ENCODE measurements around the gene RREB1. TPM values are rescaled to one million over a fixed set of nuclear protein-coding genes. Genes with fewer than 3 reads are reported as not detected.

The RREB1 gene
- total and polyA plus RNA-seq, 2 experiments from 2014 or later: 8.5 to 25.5 TPM

DNA sequence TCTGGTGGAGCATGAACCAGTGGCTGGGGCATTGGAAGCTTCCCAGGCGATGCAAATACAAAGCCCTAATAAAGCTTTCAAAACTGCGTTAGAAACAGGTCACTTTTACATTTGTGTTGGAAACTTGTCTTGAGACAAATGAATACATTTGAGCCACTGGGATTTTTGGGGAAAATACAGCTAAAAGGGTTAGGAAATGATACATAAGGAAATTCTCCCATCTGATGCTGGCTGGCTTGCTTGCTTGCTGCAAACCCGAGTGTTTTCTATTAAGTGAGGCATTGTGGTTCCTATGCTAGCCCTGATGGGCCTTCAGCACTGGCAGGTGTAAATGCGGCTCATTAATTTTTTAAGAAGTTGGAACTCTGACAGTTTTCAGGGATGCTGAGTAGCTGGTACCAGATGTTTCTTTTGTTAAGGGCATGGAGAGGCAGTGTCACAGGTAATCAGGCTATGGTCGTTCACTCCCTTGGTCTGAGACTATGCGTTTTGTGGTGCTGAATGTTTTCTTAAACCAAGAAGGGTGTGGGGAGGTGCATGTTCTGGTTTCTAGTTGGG lies 35.2 kb downstream of the RREB1 start:
- H3F3A ChIP-seq (replicated peaks; ENCODE audit: low read depth): no peaks in the 10 kb centered on the region
- peaks cover 58% of the 10 kb centered on the region for H3K79me2 ChIP-seq (replicated peaks; ENCODE audit: insufficient read depth)
- Mint-ChIP-seq H3K36me3 (ENCODE audit: low read depth) (no peaks in the 10 kb centered on the region), H3K27me3 (ENCODE audit: insufficient read depth, low read depth, poor library complexity) (peaks cover 7% of the 10 kb centered on the region), H3K4me1 (peaks cover 83% of the 10 kb centered on the region), H3K4me3 (no peak overlapping the region; the same call in 2 of the 3 replicates), H3K27ac (peak overlapping the region; percentile 70), H3K9me3 (no peaks in the 10 kb centered on the region)
- no peak for DNase-seq (ENCODE audit: low spot score)
- H2AFZ ChIP-seq: no peak overlapping the region
- no peak for TF ChIP-seq STAT1 (IDR thresholded peaks at IDR 0.05; ENCODE audit: unreplicated experiment)
- no peak for TF ChIP-seq ZNF114 (CRISPR knock-in tag; IDR thresholded peaks at IDR 0.05)
- TF ChIP-seq, protein P1, sequence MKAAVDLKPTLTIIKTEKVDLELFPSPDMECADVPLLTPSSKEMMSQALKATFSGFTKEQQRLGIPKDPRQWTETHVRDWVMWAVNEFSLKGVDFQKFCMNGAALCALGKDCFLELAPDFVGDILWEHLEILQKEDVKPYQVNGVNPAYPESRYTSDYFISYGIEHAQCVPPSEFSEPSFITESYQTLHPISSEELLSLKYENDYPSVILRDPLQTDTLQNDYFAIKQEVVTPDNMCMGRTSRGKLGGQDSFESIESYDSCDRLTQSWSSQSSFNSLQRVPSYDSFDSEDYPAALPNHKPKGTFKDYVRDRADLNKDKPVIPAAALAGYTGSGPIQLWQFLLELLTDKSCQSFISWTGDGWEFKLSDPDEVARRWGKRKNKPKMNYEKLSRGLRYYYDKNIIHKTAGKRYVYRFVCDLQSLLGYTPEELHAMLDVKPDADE (IDR thresholded peaks at IDR 0.05): no peak
- TF ChIP-seq, protein P2, sequence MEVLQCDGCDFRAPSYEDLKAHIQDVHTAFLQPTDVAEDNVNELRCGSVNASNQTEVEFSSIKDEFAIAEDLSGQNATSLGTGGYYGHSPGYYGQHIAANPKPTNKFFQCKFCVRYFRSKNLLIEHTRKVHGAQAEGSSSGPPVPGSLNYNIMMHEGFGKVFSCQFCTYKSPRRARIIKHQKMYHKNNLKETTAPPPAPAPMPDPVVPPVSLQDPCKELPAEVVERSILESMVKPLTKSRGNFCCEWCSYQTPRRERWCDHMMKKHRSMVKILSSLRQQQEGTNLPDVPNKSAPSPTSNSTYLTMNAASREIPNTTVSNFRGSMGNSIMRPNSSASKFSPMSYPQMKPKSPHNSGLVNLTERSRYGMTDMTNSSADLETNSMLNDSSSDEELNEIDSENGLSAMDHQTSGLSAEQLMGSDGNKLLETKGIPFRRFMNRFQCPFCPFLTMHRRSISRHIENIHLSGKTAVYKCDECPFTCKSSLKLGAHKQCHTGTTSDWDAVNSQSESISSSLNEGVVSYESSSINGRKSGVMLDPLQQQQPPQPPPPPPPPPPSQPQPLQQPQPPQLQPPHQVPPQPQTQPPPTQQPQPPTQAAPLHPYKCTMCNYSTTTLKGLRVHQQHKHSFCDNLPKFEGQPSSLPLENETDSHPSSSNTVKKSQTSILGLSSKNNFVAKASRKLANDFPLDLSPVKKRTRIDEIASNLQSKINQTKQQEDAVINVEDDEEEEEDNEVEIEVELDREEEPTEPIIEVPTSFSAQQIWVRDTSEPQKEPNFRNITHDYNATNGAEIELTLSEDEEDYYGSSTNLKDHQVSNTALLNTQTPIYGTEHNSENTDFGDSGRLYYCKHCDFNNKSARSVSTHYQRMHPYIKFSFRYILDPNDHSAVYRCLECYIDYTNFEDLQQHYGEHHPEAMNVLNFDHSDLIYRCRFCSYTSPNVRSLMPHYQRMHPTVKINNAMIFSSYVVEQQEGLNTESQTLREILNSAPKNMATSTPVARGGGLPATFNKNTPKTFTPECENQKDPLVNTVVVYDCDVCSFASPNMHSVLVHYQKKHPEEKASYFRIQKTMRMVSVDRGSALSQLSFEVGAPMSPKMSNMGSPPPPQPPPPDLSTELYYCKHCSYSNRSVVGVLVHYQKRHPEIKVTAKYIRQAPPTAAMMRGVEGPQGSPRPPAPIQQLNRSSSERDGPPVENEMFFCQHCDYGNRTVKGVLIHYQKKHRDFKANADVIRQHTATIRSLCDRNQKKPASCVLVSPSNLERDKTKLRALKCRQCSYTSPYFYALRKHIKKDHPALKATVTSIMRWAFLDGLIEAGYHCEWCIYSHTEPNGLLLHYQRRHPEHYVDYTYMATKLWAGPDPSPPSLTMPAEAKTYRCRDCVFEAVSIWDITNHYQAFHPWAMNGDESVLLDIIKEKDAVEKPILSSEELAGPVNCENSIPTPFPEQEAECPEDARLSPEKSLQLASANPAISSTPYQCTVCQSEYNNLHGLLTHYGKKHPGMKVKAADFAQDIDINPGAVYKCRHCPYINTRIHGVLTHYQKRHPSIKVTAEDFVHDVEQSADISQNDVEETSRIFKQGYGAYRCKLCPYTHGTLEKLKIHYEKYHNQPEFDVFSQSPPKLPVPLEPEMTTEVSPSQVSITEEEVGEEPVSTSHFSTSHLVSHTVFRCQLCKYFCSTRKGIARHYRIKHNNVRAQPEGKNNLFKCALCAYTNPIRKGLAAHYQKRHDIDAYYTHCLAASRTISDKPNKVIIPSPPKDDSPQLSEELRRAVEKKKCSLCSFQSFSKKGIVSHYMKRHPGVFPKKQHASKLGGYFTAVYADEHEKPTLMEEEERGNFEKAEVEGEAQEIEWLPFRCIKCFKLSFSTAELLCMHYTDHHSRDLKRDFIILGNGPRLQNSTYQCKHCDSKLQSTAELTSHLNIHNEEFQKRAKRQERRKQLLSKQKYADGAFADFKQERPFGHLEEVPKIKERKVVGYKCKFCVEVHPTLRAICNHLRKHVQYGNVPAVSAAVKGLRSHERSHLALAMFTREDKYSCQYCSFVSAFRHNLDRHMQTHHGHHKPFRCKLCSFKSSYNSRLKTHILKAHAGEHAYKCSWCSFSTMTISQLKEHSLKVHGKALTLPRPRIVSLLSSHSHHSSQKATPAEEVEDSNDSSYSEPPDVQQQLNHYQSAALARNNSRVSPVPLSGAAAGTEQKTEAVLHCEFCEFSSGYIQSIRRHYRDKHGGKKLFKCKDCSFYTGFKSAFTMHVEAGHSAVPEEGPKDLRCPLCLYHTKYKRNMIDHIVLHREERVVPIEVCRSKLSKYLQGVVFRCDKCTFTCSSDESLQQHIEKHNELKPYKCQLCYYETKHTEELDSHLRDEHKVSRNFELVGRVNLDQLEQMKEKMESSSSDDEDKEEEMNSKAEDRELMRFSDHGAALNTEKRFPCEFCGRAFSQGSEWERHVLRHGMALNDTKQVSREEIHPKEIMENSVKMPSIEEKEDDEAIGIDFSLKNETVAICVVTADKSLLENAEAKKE (CRISPR knock-in tag; IDR thresholded peaks at IDR 0.05): no peak
- TF ChIP-seq, protein P3, sequence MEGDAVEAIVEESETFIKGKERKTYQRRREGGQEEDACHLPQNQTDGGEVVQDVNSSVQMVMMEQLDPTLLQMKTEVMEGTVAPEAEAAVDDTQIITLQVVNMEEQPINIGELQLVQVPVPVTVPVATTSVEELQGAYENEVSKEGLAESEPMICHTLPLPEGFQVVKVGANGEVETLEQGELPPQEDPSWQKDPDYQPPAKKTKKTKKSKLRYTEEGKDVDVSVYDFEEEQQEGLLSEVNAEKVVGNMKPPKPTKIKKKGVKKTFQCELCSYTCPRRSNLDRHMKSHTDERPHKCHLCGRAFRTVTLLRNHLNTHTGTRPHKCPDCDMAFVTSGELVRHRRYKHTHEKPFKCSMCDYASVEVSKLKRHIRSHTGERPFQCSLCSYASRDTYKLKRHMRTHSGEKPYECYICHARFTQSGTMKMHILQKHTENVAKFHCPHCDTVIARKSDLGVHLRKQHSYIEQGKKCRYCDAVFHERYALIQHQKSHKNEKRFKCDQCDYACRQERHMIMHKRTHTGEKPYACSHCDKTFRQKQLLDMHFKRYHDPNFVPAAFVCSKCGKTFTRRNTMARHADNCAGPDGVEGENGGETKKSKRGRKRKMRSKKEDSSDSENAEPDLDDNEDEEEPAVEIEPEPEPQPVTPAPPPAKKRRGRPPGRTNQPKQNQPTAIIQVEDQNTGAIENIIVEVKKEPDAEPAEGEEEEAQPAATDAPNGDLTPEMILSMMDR (conservative IDR thresholded peaks at IDR 0.05; ENCODE audit: low read depth in 2 of 2): no peak
- no peak for TF ChIP-seq POLR2AphosphoS5 (IDR thresholded peaks at IDR 0.05; ENCODE audit: low read depth)
- TF ChIP-seq EZH2phosphoT487 (IDR thresholded peaks at IDR 0.05; ENCODE audit: unreplicated experiment): no peak
- no peak for TF ChIP-seq ZNF331 (CRISPR knock-in tag; IDR thresholded peaks at IDR 0.05; ENCODE audit: low read depth)
- TF ChIP-seq EZH2 (IDR thresholded peaks at IDR 0.05; ENCODE audit: low read depth, unreplicated experiment): no peak
- TF ChIP-seq CREB1 (CRISPR knock-in tag; IDR thresholded peaks at IDR 0.05; ENCODE audit: low read depth): no peak
- H3K4me2 ChIP-seq: no peak overlapping the region
- H3K4me1 ChIP-seq (ENCODE audit: insufficient read depth): peaks cover 64% of the 10 kb centered on the region
- H3K9me2 ChIP-seq (ENCODE audit: insufficient read depth): no peaks in the 10 kb centered on the region
- no peaks in the 10 kb centered on the region for H3K27me3 ChIP-seq (ENCODE audit: insufficient read depth)
- peak overlapping the region; percentile 11 for H3K27ac ChIP-seq (ENCODE audit: low read depth)
- H4K20me1 ChIP-seq (replicated peaks; ENCODE audit: insufficient read depth): no peaks in the 10 kb centered on the region; the same call in 1 of the 2 replicates
- ATAC-seq: no peak
- no peaks in the 10 kb centered on the region for H3K36me3 ChIP-seq (ENCODE audit: insufficient read depth)
- H3K4me3 ChIP-seq: no peak overlapping the region

All from GM23338 (cell line).